GM23338 (cell line): Measurements from ENCODE around the gene SCGB3A1. TPM values are rescaled to one million over a fixed set of nuclear protein-coding genes. Genes with fewer than 3 reads are reported as not detected.

Experiments
- ATAC-seq: fragments of 200-7000 bp; cut with Tn5 transposase; 3 replicates; pipeline ENCODE4 v1.9.1; 2020
- DNase-seq: peaks from one replicate; pipeline ENCODE4 v3.0.0-alpha.2; 2015; ENCODE audit warnings: low spot score
- H2AFZ ChIP-seq: fragments of 200-600 bp; sonication (generic); 2 replicates; pipeline ENCODE4 v1.8.0; 2016; ENCODE audit warnings: antibody characterized with exemption, mild to moderate bottlenecking, moderate library complexity
- H3F3A ChIP-seq: fragments of 200-600 bp; sonication (generic); replicated peaks from 2 replicates; pipeline ENCODE4 v1.8.0; 2017; ENCODE audit warnings: antibody characterized with exemption, mixed run types, low read depth
- H3K27ac ChIP-seq: fragments of 200-600 bp; sonication (generic); 2 replicates; pipeline ENCODE4 v1.6.1; 2016; ENCODE audit warnings: low read depth
- H3K27me3 ChIP-seq: fragments of 200-600 bp; sonication (generic); 2 replicates; pipeline ENCODE4 v1.8.0; 2016; ENCODE audit warnings: mild to moderate bottlenecking, mixed run types, moderate library complexity; ENCODE audit not compliant: insufficient read depth
- H3K36me3 ChIP-seq: fragments of 200-600 bp; sonication (generic); 2 replicates; pipeline ENCODE4 v1.8.0; 2016; ENCODE audit warnings: mild to moderate bottlenecking; ENCODE audit not compliant: insufficient read depth
- H3K4me1 ChIP-seq: fragments of 200-600 bp; sonication (generic); 2 replicates; pipeline ENCODE4 v1.8.0; 2016; ENCODE audit warnings: mild to moderate bottlenecking, moderate library complexity; ENCODE audit not compliant: insufficient read depth
- H3K4me2 ChIP-seq: fragments of 200-600 bp; sonication (generic); 2 replicates; pipeline ENCODE4 v1.7.1; 2017; ENCODE audit warnings: mixed run types
- H3K4me3 ChIP-seq: fragments of 200-600 bp; sonication (generic); 2 replicates; pipeline ENCODE4 v1.6.1; 2016; ENCODE audit warnings: mixed run types
- H3K79me2 ChIP-seq: fragments of 200-600 bp; sonication (generic); replicated peaks from 2 replicates; pipeline ENCODE4 v1.8.0; 2017; ENCODE audit warnings: mild to moderate bottlenecking; ENCODE audit not compliant: insufficient read depth
- H3K9me2 ChIP-seq: fragments of 200-600 bp; sonication (generic); 2 replicates; pipeline ENCODE4 v1.8.0; 2017; ENCODE audit not compliant: insufficient read depth
- H4K20me1 ChIP-seq: fragments of 200-600 bp; sonication (generic); replicated peaks from 2 replicates; pipeline ENCODE4 v1.8.0; 2017; ENCODE audit warnings: mild to moderate bottlenecking; ENCODE audit not compliant: insufficient read depth
- H3K27ac Mint-ChIP-seq: 2 replicates; pipeline ENCODE4 v1.8.0; 2020; ENCODE audit warnings: inconsistent platforms, mild to moderate bottlenecking, moderate library complexity, mixed read lengths
- H3K27me3 Mint-ChIP-seq: 3 replicates; pipeline ENCODE4 v1.8.0; 2022; ENCODE audit warnings: low read depth, mild to moderate bottlenecking, moderate library complexity, mixed read lengths, inconsistent platforms; ENCODE audit not compliant: insufficient read depth, poor library complexity
- H3K36me3 Mint-ChIP-seq: 3 replicates; pipeline ENCODE4 v1.8.0; 2021; ENCODE audit warnings: low read depth, mild to moderate bottlenecking, inconsistent platforms, moderate library complexity, mixed read lengths
- H3K4me1 Mint-ChIP-seq: 3 replicates; pipeline ENCODE4 v1.8.0; 2020; ENCODE audit warnings: mild to moderate bottlenecking, inconsistent platforms, mixed read lengths
- H3K4me3 Mint-ChIP-seq: 3 replicates; pipeline ENCODE4 v1.8.0; 2021; ENCODE audit warnings: moderate library complexity, mild to moderate bottlenecking, inconsistent platforms, mixed read lengths
- H3K9me3 Mint-ChIP-seq: 3 replicates; pipeline ENCODE4 v1.8.0; 2020; ENCODE audit warnings: moderate library complexity, mild to moderate bottlenecking, inconsistent platforms, mixed read lengths
- CREB1 ChIP-seq: fragments of 250-450 bp; sonication (Bioruptor Pico); IDR thresholded peaks from 2 replicates; pipeline ENCODE4 v1.5.0; 2020; ENCODE audit warnings: low read depth, mild to moderate bottlenecking, moderate library complexity
- STAT1 ChIP-seq: IDR thresholded peaks from one replicate; pipeline ENCODE4 v1.6.1; 2016; ENCODE audit warnings: antibody characterized with exemption; ENCODE audit not compliant: unreplicated experiment
- ZNF462 ChIP-seq: fragments of 250-450 bp; sonication (Bioruptor Pico); IDR thresholded peaks from 2 replicates; pipeline ENCODE4 v1.5.0; 2020; ENCODE audit warnings: mild to moderate bottlenecking, moderate library complexity
- polyA plus RNA-seq: library from polyadenylated mRNA; unstranded; fragments of >200 nt; fragmentation: Nextera tagmentation; extraction: Ambion mirVana; gene quantifications from 2 replicates; pipeline ENCODE4 v1.2.1, GENCODE V29; 2016
- total RNA-seq: library from RNA; depleted of rRNA; stranded (reverse); fragments of >200 nt; shearing (Covaris generic); gene quantifications from 2 replicates; pipeline ENCODE4 v1.2.3, GENCODE V29; 2014

SCGB3A1 gene
- total and polyA plus RNA-seq, 2 experiments from 2014 or later = not detected

DNA sequence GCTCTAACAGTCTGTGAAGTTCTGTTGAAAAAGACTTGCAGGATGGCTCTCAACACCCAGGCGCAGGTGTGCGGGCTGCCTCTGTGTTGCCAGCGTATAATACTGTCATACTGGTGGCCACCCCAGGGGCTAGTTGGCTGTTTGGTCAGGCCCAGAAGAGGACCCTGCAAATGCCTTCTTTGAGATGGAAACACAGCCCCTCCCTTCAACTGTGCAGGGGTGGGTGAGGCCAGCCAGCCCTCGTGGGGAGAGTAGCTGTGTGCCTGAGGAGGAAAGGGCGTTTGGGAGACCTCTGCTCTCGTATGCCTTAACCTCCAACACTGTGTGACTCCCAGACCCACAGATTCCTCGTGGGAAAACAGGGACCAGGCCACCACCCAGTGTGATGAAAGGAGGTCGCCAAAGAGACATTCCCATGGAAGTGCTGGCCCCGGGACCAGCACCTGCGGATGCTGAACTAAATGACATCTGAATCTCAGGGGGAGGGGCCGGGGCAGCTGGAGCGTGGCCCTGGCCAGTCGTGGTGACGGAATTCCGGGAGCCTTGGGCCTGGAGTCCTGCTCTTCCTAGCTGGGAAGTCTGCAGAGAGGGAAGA, 11.3 kb upstream of the SCGB3A1 start (continued):
- no peak for TF ChIP-seq ZNF462 (CRISPR knock-in tag)

DNA sequence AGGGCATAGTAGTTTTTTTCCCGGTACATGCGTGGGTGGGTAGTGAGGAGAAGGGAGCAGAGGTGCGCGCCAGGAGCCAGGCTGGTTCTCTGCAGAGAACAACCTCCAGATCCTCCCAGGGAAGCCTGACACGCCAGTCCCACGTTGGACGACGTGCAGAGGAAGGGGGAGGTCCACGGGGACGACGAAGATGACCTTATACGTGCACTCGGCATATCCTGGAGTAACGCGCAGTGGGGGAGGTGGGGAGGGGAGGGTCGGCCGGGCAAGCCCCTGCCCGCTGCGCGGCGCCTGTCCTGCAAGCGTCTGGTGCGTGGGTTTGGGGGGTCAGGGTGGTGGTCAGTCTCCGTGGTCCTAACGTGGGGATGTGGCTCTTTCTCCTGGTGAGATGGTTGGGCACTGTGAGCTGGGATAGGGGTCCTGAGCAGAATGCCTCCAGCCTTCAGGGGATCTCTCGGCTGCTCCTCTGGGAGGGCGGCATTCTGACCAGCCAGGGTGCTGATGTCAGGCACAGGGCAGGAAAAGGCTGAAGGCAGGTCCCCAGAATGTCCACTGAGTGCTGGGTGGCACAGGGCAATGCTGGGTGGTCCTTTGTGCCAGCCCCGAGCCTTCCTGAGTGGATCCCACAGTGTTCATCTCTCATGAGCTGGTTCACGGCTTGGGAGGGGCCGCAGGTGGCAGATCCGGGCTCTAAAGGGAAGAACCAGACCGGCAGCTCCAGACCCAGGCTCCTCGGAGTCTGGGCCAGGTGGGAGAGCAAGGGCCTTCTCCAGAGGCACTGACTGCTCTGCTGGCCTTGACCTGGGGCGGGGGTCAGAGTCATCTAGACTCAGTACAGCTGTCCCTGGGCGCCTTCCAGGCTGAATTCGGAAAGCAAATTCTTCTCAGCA, 10.5 kb upstream of the SCGB3A1 start:
- H3K27ac ChIP-seq = no peak overlapping the region
- Mint-ChIP-seq H3K36me3 (no peaks in the 10 kb centered on the region; the same call in 2 of the 3 replicates), H3K27me3 (peaks cover 17% of the 10 kb centered on the region), H3K4me3 (no peak overlapping the region), H3K9me3 (no peaks in the 10 kb centered on the region), H3K27ac (no peak overlapping the region), H3K4me1 (peaks cover 2% of the 10 kb centered on the region; the same call in 1 of the 3 replicates)
- DNase-seq = no peak
- H3K27me3 ChIP-seq = no peaks in the 10 kb centered on the region
- H2AFZ ChIP-seq = no peak overlapping the region
- H3K9me2 ChIP-seq = no peaks in the 10 kb centered on the region
- H3K4me3 ChIP-seq = no peak overlapping the region
- no peaks in the 10 kb centered on the region for H3K4me1 ChIP-seq
- H3F3A ChIP-seq = no peaks in the 10 kb centered on the region
- no peak for ATAC-seq
- no peaks in the 10 kb centered on the region for H3K79me2 ChIP-seq
- H3K36me3 ChIP-seq = no peaks in the 10 kb centered on the region
- H4K20me1 ChIP-seq = no peaks in the 10 kb centered on the region
- no peak overlapping the region for H3K4me2 ChIP-seq
- TF ChIP-seq ZNF462 (CRISPR knock-in tag) = no peak
- TF ChIP-seq STAT1 = no peak
- no peak for TF ChIP-seq CREB1
